CD4-positive, alpha-beta T cell treated with Interleukin-4 for 1 hour (primary cell): Measurements from ENCODE around the gene PGAP2.
"Not testable (repeated sequence)": the region's sequence is repeated elsewhere in the genome, so short reads cannot be mapped to it uniquely, and the experiment has no call there.

ENCODE experiments used
- DNase-seq, 2 donors: peaks; one replicate each; pipeline ENCODE4 v3.0.0-alpha.2; 2020 to 2022

PGAP2 gene

GRCh38 chr11:3807909-3808860, at the start of gene PGAP2:
TSS of gene PGAP2 (plus strand) at chr11:3808560. CDS start at chr11:3811260, 2,700 bp downstream.
- peak; percentile 62 to 64 for DNase-seq

GRCh38 chr11:3764266-3764665, 44.1 kb upstream of the PGAP2 start:
- no peak for DNase-seq

GRCh38 chr11:3766836-3767235, 41.5 kb upstream of the PGAP2 start:
- not testable (repeated sequence) for DNase-seq

GRCh38 chr11:3767536-3767935, 40.8 kb upstream of the PGAP2 start:
- no peak for DNase-seq

- no peak for DNase-seq
Measured at GRCh38 chr11:3773180-3773579, 35.2 kb upstream of the PGAP2 start.

GRCh38 chr11:3775736-3776406, 32.5 kb upstream of the PGAP2 start:
- DNase-seq = no peak

GRCh38 chr11:3781423-3781822, 26.9 kb upstream of the PGAP2 start:
- no peak for DNase-seq

- no peak for DNase-seq
Measured at GRCh38 chr11:3782963-3783362, 25.4 kb upstream of the PGAP2 start.

GRCh38 chr11:3783611-3784010, 24.7 kb upstream of the PGAP2 start:
- DNase-seq = no peak

GRCh38 chr11:3786781-3787428, 21.5 kb upstream of the PGAP2 start:
- no peak for DNase-seq

- not testable (repeated sequence) for DNase-seq
Measured at GRCh38 chr11:3794387-3794786, 14.0 kb upstream of the PGAP2 start.

- no peak for DNase-seq
Measured at GRCh38 chr11:3795131-3796001, 13.0 kb upstream of the PGAP2 start.

- DNase-seq = no peak
Measured at GRCh38 chr11:3796002-3796311, 12.4 kb upstream of the PGAP2 start.

GRCh38 chr11:3796346-3796745, 12.0 kb upstream of the PGAP2 start:
- no peak for DNase-seq

GRCh38 chr11:3796801-3797328, 11.5 kb upstream of the PGAP2 start:
- DNase-seq = no peak

- DNase-seq = peak; percentile 100
Measured at GRCh38 chr11:3797329-3798090, 10.8 kb upstream of the PGAP2 start, which contains the start of gene NUP98. TSS of gene NUP98 (minus strand) at chr11:3797554. CDS start at chr11:3782117, 15,437 bp downstream.

- no peak for DNase-seq
Measured at GRCh38 chr11:3799143-3799542, 9.2 kb upstream of the PGAP2 start.

- no peak for DNase-seq
Measured at GRCh38 chr11:3799873-3800272, 8.5 kb upstream of the PGAP2 start.

- no peak for DNase-seq
Measured at GRCh38 chr11:3802011-3802790, 6.2 kb upstream of the PGAP2 start.

- no peak for DNase-seq
Measured at GRCh38 chr11:3803726-3804495, 4.4 kb upstream of the PGAP2 start.
